ENCODE measurements around the gene ZYG11B.
"Not testable (repeated sequence)": the region's sequence is repeated elsewhere in the genome, so short reads cannot be mapped to it uniquely, and the experiment has no call there.

ZYG11B gene

GRCh38 chr1:52706136-52706670, 20.1 kb upstream of the ZYG11B start:
- Mint-ChIP-seq H3K4me3 (no peak overlapping the region), H3K9me3 (no peaks in the 10 kb centered on the region), H3K27ac (no peak overlapping the region), H3K36me3 (ENCODE audit: low read depth) (no peaks in the 10 kb centered on the region), H3K4me1 (peaks cover 41% of the 10 kb centered on the region), H3K27me3 (ENCODE audit: low read depth, poor library complexity) (peaks cover 44% of the 10 kb centered on the region)
- DNase-seq, result no peak
- TF ChIP-seq, protein P1, sequence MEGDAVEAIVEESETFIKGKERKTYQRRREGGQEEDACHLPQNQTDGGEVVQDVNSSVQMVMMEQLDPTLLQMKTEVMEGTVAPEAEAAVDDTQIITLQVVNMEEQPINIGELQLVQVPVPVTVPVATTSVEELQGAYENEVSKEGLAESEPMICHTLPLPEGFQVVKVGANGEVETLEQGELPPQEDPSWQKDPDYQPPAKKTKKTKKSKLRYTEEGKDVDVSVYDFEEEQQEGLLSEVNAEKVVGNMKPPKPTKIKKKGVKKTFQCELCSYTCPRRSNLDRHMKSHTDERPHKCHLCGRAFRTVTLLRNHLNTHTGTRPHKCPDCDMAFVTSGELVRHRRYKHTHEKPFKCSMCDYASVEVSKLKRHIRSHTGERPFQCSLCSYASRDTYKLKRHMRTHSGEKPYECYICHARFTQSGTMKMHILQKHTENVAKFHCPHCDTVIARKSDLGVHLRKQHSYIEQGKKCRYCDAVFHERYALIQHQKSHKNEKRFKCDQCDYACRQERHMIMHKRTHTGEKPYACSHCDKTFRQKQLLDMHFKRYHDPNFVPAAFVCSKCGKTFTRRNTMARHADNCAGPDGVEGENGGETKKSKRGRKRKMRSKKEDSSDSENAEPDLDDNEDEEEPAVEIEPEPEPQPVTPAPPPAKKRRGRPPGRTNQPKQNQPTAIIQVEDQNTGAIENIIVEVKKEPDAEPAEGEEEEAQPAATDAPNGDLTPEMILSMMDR (IDR thresholded peaks at IDR 0.05), result no peak

- Mint-ChIP-seq H3K4me3 (no peak overlapping the region), H3K27me3 (ENCODE audit: low read depth, poor library complexity) (peaks cover 44% of the 10 kb centered on the region), H3K4me1 (peaks cover 41% of the 10 kb centered on the region), H3K9me3 (no peaks in the 10 kb centered on the region), H3K27ac (peak overlapping the region; percentile 24), H3K36me3 (ENCODE audit: low read depth) (no peaks in the 10 kb centered on the region)
- no peak for DNase-seq
- TF ChIP-seq, protein P1 (IDR thresholded peaks at IDR 0.05), result no peak
These were observed 19.0 kb upstream of the ZYG11B start for GRCh38 chr1:52706941-52707926.

DNA sequence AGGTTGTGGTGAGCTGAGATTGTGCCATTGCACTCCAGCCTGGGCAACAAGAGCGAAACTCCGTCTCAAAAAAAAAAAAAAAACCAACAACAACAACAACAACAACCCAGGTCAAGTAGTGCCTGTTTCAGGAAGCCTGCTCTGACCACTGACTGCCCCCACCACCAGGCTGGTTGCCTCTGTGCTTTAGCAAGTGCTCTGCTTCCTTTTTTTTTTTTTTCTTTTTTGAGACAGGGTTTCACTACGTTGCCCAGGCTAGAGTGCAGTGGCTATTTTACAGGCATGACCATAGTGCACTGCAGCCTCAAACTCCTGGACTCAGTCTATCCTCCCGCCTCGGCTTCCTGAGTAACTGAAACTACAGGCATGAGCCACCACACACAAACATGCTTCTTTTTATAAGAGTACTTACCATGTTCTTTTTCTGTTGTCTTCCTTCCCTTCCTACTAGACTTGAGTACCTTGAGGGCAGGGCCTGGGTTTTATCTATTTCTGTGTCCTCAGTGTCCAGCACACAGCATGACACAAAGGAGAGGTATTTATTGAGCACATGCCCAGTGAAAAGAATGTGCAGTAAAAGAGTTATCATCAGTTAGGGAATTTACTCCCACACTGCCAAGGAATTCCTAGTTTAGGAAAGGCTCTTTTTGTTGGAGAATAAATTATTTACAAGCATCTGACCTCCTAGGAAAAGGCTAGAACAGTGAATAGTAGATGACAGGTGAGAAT, 18.2 kb upstream of the ZYG11B start:
- H3K4me3 Mint-ChIP-seq, result no peak overlapping the region
- H3K27me3 Mint-ChIP-seq (ENCODE audit: low read depth, poor library complexity), result peaks cover 35% of the 10 kb centered on the region
- no peaks in the 10 kb centered on the region for H3K36me3 Mint-ChIP-seq (ENCODE audit: low read depth)
- peaks cover 35% of the 10 kb centered on the region for H3K4me1 Mint-ChIP-seq
- no peak for DNase-seq
- TF ChIP-seq, protein P1 (IDR thresholded peaks at IDR 0.05), result no peak
- peak overlapping the region; percentile 41 for H3K27ac Mint-ChIP-seq
- no peaks in the 10 kb centered on the region for H3K9me3 Mint-ChIP-seq

GRCh38 chr1:52709016-52709415, 17.2 kb upstream of the ZYG11B start:
- H3K27me3 Mint-ChIP-seq (ENCODE audit: low read depth, poor library complexity), result peaks cover 29% of the 10 kb centered on the region
- H3K4me3 Mint-ChIP-seq, result no peak overlapping the region
- H3K9me3 Mint-ChIP-seq, result no peaks in the 10 kb centered on the region
- TF ChIP-seq, protein P1 (IDR thresholded peaks at IDR 0.05), result no peak
- no peaks in the 10 kb centered on the region for H3K36me3 Mint-ChIP-seq (ENCODE audit: low read depth)
- no peak for DNase-seq
- H3K27ac Mint-ChIP-seq, result no peak overlapping the region
- H3K4me1 Mint-ChIP-seq, result peaks cover 30% of the 10 kb centered on the region

DNA sequence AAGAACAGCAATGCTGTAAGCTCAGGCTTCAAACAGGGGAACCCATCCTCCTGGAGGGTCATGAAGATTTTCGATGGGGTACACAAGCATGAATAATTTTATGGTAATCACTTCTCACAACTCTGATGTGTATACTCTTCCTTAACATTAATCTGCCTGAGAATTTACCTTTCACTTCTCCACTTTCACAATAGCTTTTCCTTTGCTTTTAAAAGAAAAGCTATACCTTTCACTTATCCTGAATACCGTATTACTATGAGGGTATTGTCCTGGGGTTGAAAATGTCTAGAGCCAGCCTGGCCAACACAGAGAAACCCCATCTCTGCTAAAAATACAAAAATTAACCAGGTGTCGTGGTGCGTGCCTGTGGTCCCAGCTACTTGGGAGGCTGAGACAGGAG, 12.7 kb upstream of the ZYG11B start:
- H3K27ac Mint-ChIP-seq, result no peak overlapping the region
- H3K4me1 Mint-ChIP-seq, result peaks cover 10% of the 10 kb centered on the region
- H3K9me3 Mint-ChIP-seq, result no peaks in the 10 kb centered on the region
- DNase-seq, result no peak
- H3K4me3 Mint-ChIP-seq, result no peak overlapping the region
- no peaks in the 10 kb centered on the region for H3K36me3 Mint-ChIP-seq (ENCODE audit: low read depth)
- peaks cover 21% of the 10 kb centered on the region for H3K27me3 Mint-ChIP-seq (ENCODE audit: low read depth, poor library complexity)
- TF ChIP-seq, protein P1 (IDR thresholded peaks at IDR 0.05), result no peak

DNA sequence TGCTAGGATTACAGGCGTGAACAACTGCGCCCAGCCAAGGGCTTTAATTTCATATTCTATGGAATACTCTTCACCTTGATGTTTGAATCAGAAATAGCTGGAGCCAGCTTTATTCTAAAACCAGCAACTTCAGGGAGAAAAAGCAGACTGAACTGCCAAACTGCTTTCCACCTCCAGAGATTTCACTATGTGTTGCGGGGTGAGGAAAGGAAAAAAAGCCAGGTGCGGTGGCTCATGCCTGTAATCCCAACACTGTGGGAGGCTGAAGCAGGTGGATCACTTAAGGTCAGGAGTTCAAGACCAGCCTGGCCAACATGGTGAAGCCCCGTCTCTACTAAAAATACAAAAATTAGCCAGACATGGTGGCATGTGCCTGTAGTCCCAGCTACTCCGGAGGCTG, 11.0 kb upstream of the ZYG11B start:
- H3K27ac Mint-ChIP-seq, H3K4me1 Mint-ChIP-seq: not testable (repeated sequence)
- peaks cover 10% of the 10 kb centered on the region for H3K27me3 Mint-ChIP-seq (ENCODE audit: low read depth, poor library complexity)

More for the DNA sequence above, 11.0 kb upstream of the ZYG11B start:
- not testable (repeated sequence) for DNase-seq; H3K9me3 Mint-ChIP-seq; H3K36me3 Mint-ChIP-seq (ENCODE audit: low read depth); H3K4me3 Mint-ChIP-seq
